HG03097 (cell line): Measurements from ENCODE around the gene IL2RA.

Source experiments
- ATAC-seq: cut with Tn5 transposase; IDR thresholded peaks from one replicate; pipeline ENCODE4 v1.9.1; 2021; ENCODE audit not compliant: unreplicated experiment, low FRiP score

IL2RA gene

DNA sequence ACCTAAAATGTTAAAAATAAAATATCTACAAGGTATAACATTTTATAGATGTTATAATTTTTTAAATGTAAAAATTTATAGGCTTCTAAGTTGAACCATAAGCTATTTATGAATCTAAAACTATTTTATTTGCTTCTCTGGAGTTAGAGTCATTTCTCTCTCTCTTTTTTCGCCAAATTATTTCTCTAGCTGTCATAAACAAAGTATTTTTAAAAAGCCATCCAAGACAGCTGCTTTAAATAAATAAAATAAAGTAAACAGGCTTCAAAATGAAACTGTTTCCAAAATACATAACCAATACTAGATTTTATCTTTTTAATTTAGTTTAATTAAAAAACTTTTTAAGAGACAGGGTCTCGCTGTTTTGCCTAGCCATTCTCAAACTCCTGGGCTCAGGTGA, 72.4 kb downstream of the IL2RA start:
- no peak for ATAC-seq

DNA sequence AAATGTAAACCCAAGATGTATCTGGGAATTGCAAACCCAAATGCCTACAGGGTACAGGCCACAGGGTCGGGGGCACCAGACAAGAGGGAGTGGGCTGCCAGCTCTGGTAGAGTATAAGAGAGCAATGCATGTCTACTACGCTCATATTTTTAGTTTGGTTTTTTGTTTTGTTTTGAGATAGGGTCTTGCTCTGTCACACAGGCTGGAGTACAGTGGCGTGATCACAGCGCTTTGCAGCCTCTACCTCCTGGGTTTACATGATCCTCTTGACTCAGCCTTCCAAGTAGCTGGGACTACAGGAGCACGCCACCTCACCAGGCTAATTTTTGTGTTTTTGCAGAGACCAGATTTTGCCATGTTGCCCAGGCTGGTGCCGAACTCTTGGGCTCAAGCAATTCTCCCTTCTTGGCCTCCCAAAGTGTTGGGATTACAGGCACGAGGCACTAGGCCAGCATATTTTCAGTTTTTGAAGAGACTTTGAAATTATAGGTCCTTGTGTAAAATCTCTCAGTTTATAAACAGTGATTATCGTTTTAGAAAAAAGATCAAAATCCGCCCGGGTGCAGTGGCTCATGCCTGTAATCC, 73.7 kb downstream of the IL2RA start:
- ATAC-seq, result no peak

DNA sequence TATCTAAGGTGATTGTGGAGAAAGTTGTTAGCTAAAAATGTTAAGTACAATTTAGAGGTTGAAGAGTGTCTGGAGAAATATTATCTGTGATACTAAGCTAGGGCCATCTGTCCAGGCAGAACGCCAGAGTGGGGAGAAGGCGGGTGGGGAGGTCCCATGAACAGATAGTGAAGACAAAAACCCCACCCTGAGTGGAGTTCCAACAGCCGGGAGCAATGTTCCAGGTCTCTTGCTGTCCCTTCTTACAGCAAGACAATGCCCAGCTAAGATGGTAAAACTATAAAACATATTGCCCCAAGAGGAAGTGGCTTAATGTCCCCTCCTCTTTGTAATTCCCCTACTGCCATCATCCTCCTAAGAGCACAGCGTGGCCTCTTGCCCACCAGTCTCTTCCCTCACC, 74.4 kb downstream of the IL2RA start:
- no peak for ATAC-seq

DNA sequence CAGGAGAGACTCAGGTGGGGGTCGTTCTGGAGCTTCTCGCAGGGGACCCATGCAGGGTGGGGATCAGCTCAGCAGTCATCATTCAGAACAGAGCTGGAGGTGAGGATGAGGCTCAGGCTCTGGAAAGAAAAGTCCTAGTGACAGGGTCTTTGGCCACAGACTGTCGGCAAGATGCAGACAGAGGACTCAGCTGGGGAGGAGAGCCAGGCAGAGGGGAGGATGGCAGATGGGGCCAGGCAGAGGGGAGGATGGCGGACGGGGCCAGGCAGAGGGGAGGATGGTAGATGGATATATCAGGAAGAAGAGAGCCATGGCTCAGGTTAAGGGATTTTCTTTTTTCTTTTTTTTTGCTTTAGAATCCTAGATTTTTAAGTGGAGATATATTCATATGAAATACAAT, 77.1 kb downstream of the IL2RA start:
- no peak for ATAC-seq

DNA sequence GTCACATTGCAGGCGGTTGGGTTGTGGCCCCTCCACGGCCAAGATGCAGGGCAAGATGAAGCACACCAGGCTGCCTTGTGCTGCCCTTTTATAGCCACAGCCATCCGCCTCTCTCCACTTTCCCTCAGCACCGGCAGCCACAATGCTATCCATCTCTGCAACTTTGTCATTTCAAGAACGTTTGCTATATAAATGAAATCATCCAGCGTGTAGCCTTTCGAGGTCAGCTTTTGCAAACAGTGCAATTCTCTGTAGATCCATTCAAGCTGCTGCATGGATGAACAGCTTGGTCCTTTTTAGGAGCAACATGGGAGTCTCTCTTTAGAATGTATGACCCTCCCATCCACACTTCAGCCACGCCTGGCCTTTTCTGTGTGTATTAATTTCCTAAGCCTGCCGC, 78.4 kb downstream of the IL2RA start:
- no peak for ATAC-seq

DNA sequence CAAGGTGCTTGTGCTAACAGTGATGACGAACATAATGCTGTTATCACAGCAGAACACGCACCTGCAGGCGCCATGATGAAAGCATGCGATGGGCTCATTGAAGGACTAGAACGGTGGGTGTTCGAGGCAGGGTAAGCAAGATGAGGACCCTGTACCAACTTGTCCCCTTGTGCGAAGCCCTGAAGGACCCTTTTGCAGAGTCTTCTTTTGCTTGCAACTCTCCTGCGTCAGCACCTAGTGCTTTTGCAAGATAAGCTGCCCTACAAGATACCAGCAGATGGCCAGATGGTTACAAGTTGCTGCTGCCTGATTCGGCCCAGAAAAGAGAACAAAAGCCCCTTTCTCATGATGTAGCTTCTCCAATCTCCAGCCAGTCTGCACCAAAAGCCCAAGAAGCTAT, 80.6 kb downstream of the IL2RA start:
- ATAC-seq, result no peak

- ATAC-seq, result no peak
Measured at GRCh38 chr10:5978230-5978489, 84.0 kb downstream of the IL2RA start.

DNA sequence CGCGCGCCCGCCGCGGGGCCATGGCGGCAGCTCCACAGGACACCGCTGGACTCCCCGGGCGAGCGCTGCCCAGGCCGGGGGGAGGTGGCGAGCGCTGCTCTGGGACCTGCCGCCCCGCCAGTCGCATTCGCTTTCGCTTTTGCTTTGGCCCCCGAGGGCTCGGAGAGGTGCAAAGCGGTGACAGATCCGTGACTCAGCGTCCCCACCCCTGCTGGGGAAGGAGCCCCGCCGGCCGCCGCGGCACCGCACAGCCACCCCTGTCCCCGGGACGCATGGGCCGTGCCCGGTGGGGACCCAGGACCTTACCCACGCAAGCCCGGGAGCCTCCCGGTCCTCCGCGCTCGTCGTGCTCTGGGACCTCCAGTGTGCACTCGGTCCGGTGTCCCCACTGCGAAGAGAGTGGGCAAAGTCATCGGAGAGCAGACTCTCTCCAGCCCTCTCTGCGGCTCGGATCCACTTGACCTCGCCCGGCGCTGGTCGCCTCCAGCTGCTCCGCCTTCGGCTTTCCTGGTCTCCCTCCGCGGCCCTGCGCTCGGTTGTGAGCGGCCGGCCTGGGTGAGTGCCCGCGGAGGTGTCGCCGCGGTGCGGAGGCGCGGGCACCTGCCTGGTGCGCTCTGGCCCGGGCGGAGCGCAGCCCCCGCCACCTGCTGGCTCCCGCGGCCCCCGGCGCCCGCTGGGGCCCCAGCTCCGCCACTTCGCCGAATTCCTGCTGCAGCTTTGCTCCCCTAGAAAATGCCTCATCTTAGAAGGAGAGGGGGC, 84.5 kb downstream of the IL2RA start, which contains the start of gene IL15RA:
Gene IL15RA (minus strand): TSS at position 73 of the 759 bp plus-strand sequence. CDS start 51 bp downstream, at position 22.
- ATAC-seq, result peak; percentile 51

DNA sequence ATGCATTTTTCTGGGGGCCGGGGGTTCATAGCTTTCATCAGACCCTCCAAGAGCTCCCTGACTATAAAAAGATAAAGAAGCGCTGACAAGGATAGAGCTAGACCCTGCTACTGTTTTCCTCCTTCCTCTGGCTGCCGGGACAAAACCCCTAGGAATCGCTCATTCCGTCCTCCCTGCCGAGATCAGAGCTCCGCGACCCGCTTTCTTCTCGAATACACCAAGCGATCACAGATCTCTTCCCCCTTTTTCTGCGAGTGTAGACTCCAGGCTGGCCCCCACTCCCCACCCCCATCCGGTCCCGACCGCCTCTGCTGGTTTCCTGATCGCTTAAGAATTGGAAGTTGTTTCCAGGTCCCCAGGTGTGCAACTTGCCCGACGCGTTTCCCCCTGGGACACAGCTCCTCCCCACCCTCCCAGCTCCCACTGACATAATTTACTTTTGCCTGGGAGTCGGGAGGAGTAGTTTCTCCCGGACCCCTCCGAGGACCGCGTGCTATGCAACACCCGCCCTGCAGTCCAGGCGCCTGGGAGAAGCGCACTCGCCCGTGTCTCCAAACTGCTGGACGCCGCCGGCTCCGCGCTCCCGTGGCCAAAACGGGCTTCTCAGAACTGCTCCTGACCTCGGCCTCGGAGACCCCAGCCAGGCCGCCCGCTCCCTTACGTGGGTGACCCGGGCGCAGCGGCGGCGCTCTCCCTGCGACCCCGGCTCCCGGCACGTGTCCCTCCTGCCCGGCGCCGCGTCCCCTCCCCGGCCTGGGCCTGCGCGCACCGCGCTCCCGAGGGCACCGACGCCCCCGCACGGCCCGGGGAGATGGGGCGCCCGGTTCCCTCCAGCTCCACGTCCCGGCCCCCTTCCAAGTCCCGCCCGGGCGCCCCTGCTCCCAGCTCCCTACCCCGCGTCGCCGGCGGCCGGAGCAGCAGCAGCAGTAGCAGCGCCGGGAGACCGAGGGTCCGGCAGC, 85.4 kb downstream of the IL2RA start:
- peak; percentile 16 for ATAC-seq

DNA sequence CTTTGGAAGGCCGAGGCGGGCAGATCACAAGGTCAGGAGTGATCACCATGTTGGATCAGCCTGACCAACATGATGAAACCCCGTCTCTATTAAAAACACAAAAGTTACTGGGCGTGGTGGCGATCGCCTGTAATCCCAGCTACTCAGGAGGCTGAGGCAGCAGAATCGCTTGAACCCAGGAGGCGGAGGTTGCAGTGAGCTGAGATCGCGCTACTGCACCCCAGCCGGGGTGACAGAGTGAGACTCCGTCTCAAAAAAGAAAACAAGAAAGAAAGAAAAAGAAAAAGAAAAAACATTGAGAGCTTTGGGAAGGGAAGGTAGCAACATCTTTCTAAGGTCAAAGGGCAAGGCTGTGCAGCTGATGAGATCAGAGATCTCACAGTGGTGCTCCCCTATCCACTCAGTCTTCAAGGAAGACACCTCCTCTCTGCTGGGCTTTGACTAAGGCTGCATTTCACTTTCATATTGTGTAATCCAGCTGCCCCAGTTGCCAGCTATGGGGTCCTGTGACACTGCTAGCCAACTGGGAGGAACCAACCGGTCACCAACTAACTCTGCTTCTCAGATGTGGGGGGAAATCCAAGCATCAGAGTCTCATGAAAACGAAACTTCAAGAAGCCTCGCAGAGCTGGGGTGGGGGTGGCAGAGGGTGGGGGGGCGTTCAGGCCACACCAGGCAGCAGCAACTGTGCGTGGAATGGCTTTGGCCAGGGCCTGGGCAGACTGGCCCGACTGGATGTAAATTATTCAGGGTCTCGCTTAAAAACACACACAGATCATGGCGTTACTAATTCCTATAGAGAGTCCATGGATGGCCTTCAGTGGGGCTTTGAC, 86.3 kb downstream of the IL2RA start:
- peak; percentile 60 for ATAC-seq

DNA sequence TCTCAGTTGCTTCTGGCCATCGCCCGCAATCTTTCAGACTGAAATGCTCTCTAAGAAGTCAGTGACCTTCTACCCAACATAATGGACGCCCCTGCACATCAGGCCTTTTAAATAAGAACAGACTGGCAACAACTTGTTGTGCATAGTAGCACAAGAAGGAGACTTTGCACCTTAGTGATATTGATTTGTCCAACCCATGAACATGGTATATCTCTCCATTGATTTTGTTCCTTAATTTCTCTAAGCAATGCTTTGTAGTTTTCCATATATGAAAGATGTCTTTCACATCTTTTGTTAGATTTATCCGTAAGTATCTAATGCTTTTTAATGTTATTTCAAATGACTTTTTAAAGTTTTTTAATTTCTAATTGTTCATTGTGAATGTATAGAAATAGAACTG, 89.1 kb downstream of the IL2RA start:
- no peak for ATAC-seq

GRCh38 chr10:5971886-5972285, 90.3 kb downstream of the IL2RA start:
- ATAC-seq, result no peak

DNA sequence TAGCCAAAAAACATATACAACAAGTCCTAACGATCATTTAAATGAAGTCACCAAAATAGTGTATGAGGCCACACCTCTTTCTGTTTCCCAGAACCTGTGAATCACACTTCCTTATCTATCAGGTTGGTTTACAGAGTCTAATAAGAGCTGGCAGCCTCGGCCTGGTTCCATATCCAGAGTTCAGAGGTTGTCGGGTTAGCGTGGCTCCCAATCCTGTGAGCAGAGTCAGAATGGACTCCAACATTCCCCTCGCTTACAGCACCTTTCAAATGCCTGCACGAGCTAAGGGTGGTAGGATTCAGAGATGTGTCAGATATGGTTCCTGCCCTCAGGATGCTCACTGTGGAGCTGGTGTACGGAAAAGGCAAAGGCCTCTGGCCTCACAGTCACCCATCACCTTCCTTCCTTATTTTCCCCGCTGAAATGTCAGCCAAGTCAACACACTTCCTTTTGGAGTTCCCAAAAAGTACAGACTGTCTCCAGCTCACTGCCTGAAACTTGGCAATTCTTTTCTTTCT, 90.8 kb downstream of the IL2RA start:
- ATAC-seq, result no peak

- ATAC-seq, result no peak
Measured at GRCh38 chr10:5970527-5970926, 91.6 kb downstream of the IL2RA start.

DNA sequence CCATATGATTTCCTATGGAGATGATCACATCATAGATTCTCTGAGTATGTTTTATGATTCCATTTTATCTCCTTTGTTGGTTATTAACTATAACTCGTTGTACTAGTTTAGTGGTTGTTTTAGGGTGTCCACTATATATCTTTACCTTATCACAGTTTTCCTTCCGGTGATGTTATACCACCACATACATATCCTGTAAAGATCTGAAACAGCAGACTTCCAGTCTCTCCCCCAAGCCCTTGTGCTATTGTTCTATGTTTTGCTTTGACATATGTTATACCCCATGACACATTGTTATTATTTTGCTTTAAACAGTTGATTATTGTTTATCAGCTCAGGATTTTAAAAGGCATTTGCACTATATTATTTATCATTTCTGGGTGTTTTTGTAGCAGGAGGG, 92.1 kb downstream of the IL2RA start:
- ATAC-seq, result no peak

- no peak for ATAC-seq
Measured at GRCh38 chr10:5968681-5969453, 93.3 kb downstream of the IL2RA start.

DNA sequence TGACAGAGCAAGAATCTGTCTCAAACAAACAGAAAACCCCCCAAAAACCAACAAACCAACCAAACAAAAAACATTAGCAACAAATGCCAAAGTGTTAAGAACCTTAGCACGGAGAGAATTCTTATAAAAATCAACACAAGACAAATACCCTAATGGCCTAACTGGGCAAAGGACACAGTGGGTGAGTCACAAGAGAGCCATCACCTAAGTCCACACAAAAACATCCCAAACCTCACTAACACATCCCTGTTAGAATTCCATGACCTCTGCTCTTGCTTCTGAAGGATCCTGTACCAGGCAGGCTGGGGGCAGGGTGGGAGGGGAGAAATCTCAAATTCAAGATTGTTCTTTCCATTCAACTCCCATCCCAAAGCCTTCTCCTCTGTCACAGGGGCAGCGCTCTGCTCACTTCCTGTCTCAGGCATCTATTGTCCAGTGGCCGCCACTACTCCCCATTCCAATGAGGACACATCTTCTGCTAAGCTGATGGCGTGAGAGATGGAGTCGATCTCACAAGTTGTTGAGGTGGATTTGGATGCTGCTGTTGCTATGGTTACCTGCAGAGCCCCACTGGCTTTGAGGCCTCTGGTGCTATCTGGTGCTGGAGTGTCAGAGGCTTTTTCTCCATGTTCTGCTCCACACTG, 94.0 kb downstream of the IL2RA start:
- ATAC-seq, result no peak

DNA sequence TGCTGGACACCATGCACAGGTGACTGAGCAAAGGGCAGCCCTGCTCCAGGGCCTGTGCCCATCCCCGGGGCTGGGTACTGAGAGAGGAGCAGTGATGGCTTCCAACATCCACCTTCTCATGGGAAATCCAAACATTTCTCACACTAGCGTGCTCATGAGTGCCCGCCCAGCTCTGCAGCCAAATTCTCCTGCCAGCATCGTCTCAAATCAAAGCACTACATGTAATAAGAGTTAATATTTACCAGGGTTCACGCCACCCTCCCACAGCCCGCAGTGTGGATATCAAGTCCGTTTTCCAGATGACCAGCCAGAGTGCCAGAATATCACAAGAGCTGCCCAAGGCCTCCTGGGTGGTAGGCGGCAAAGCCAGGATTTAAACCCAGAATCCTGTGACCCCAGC, 96.9 kb downstream of the IL2RA start:
- no peak for ATAC-seq

DNA sequence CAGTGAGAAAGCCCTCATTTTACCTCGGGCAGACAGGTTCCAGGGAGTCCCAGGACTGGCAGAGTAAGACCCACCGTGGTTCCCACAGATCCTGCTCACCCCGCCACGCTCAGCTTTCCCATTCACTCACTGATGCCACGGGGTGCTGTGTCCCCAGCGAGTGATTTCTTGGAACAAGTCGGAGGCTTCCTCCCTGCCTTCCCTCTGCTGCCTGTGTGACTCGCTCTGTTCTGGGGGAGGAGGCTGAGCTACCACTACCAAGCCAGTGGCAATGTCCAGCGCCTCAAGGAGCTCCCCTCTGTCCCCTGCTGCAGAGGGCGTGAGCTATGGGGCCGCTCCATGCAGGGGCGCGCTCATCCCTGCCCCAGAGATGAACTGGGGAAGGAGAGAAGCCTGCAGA, 97.4 kb downstream of the IL2RA start:
- no peak for ATAC-seq
